HG03135 (cell line): ENCODE results near the gene EMSY.
"Not testable (repeated sequence)": the region's sequence is repeated elsewhere in the genome, so short reads cannot be mapped to it uniquely, and the experiment has no call there.

Source experiments
- ATAC-seq: cut with Tn5 transposase; IDR thresholded peaks from one replicate; pipeline ENCODE4 v1.9.1; 2021; ENCODE audit warnings: mild to moderate bottlenecking, moderate library complexity; ENCODE audit not compliant: unreplicated experiment

EMSY gene

DNA sequence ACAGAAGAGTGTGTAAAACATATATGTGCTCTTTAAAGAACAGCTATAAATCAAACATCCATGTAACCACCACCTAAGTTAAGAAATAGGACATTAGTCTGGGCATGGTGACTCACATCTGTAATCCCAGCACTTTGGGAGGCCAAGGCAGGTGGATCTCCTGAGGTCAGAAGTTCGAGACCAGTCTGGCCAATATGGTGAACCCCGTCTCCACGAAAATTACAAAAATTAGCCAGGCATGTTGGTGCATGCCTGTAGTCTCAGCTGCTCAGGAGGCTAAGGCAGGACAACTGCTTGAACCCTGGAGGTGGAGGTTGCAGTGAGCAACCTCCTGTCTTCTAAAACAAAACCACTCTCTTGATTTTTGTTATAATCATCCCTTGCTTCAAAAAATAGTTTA is 122.4 kb downstream of the EMSY start:
- ATAC-seq = no peak

DNA sequence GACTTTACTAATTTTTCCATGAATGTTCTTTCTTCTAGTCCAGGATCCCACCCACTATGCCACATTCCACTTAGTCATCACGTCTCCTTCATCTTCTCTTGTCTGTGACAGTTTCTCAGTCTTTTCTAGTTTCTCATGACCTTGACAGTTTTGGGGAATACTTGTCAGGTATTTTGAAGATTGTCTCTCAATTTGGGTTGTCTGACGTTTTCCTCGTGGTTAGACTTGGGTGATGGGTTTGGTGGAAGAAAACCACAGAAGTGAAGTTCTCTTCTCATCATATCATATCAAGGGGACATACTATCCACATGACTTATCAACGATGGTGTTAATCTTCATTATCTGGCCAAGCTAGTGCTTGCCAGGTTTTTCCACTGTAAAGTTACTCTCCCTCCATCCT is 123.3 kb downstream of the EMSY start:
- no peak for ATAC-seq

DNA sequence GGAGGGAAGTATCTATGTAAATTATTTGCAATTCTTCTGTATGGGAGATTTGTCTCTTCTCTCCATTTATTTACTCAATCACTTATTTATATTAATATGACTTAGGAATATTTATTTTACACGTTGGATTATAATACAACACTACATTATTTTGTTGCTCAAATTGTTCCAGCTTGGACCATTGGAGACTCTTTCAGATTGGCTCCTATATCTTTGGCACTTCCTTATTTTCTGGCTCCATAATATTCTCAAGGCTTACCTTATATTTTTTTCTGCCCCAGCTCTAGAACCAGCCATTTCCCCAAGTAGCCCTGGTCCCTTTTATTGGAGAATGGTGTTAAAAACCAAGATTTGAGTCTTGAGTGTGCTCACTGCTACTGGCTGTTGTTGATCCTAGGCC is 123.8 kb downstream of the EMSY start:
- ATAC-seq = no peak

DNA sequence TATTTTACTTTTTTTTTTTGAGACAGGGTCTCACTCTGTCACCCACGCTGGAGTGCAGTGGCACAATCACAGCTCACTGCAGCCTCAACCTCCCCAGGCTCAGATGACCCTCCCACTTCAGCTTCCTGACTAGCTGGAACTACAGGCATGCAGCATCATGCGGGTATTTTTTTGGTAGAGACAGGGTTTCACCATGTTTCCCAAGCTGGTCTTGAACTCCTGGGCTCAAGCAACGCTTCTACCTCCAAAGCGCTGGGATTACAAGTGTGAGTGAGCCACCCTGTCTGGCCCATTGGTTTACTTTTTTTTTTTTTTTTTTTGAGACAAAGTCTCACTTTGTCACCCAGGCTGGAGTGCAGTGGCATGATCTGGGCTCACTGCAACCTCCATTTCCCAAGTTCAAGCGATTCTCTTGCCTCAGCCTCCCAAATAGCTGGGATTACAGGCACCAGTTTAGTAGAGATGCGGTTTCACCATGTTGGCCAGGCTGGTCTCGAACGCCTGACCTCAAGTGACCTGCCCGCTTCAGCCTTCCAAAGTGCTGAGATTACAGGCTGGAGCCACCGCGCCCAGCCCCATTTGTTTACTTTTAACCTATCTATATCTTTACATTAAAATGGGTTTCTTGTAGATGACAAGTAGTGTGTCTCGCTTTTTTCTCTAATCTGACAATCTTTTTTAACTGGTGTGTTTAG is 127.5 kb downstream of the EMSY start:
- not testable (repeated sequence) for ATAC-seq

DNA sequence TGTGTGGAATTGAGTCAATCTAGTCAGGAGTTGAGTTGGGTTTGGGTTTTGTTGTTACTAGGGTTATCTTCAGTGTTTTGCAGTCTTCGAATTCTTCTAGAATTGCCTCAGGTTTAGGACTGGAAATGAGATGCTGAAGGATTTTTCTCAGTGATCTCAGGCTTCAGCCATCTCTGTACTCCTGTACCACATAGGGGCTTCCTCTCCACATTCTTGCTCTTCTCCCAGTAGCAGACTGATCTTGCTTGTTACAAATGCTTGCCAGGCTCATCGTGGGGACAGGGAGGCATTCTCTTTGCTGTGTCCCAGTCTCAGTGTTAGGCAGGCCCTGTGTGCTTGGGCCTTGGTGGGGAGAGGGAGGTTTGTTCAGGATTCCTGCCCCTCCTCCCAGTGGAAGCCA is 129.6 kb downstream of the EMSY start:
- ATAC-seq = no peak

DNA sequence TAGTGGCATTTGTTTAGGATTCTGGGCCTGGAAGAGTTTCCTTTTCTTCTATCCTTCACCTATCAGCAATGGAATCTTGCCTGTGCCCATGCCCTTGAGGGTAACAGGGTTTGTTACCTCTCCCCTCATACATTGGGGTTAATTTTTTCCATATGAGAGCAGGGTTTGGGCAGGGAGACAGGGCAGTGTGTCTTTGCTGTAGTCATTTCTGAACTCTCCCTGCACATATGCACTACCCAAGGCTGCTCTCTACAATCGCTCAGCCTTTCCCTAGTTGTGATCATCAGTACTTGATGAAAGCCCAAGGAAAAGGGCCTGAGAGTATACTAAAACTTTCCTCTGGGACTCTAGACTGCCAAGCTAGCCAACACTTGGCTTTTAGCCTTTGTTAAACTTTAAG is 130.1 kb downstream of the EMSY start:
- ATAC-seq = no peak

DNA sequence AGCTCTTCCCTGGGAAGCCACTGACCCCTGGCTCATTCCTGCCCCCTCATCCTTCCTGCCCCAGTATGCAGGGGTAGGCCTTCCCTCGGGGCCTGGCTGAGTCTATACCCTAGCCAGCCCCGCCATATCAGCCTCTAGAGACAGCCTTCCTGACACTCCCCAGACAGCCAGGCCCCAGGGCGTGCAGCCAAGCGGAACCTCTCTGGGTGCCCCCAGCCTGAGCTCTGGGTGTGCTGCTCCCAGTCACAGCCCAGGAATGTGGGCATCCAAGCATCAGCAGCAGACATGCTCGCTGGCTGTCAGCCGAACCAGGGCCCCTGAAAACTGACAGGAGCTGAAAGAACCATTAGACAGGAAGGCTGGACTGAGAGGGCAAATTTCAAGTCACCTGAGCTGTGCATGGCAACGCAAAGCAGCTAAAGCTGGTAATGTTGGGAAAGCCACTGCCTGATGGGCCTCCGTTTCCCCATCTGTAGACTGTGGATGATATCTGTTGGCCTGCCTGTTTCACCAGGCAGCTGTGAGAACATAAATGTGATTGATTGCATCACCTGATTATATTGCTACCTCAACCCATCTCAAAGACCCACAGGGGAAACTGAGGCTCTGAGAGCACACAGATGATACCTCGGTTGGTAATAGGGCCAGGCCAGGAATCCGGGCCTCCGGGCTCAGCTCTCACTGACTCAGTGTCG is 132.6 kb downstream of the EMSY start:
- no peak for ATAC-seq

DNA sequence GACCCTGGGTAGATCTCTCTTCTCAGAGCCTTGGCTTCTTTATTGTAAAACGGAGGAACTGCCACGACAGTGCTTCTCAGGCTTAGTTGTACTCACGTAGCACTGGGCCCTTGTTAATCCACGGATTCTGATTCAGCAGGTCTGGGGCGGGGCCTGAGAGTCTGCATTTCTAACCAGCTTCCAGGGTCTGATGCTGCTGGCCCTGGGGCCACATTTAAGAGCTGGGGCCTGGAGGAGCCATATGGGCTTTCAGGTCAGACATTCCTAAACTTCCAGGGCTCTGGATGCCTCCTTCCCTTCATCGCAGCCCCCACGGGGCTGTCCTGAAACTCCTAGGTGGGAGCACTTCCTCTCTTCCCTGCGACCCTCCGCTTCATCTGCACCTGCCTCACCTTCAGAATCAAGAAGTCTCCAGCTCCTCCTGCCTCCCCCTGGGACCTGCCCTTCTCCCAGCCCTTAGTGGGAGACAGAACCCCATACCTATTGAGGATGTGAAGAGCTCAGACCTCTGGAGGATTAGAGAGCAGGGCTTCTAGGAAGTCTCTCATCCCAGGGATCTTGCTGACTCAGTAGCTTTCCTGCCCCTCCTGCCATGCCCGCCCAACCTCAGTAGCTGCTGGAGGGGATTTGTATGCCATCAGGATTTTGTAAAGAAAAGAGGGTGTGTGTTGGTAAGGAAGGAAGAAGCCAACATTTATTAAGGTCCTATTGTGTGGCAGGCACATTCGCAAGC is 133.3 kb downstream of the EMSY start:
- no peak for ATAC-seq

DNA sequence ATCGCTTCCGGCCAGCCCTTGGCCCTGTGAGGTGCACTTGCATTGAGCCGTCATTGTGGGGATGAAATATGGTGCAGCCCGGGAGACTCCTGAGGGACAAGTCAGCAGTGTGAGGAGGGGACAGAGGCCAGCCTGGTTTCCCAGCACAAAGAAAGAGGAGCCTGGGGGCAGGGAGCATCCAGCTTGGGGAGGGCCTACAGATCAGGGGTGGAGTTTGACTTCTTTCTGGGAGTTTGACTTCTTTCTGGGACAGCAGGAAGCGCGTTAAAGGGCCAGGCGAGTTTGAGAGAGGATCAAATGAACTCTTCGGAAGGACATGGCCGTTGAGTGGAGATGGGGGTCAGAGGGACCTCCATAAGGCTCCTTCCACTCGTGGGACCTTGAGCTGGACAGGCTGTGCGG is 133.8 kb downstream of the EMSY start:
- ATAC-seq = no peak

DNA sequence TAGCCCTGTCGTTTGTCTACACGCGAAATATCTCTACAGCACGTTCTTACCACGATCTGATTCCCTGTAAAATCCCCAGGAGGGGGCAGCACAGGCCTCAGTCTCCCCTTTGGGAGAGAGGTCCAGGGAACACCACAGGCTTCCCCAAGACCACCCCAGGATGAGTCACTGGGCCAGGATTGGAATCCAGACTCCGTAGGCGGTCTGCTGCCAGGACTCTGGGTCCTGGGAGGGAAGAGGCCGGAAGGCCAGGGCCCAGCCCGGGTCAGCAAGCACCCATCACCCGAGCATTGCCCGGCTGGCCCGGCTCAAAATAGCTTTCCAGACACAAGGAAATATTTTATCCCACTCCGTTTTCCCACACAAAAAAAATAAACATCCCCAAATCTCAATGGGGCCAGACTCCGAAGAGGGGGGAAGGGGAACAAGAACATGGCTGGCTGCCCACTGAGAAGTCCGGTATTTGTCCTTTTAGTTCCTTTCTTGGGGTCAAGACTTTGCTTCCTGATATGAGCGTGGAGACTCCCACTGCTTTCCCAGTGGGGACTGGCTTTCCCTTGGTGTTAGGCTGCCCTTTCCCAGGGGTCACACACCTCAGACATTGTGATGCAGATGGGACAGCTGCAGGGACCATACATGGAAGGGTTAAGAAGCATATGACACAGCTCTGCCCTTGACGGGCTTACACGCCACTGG is 134.4 kb downstream of the EMSY start:
- no peak for ATAC-seq

DNA sequence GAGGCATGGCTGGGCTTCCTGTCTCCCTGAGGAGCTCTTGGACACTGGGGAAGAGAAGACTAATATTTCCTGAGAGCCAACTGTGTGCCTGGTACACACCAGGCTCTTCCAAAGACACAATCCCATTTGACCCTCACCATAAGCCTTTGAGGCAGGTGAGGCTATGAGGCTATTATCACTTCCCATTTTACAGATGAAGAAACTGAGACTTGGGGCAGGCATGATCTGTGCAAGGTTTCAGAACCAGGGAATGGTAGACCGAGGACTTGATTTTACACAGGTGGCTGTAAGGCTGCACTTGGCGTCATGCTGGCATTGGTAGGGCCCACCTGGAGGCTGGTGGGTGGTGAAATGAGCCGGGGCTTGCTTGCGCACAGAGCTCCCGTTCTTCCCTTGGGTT is 134.9 kb downstream of the EMSY start:
- ATAC-seq = no peak

DNA sequence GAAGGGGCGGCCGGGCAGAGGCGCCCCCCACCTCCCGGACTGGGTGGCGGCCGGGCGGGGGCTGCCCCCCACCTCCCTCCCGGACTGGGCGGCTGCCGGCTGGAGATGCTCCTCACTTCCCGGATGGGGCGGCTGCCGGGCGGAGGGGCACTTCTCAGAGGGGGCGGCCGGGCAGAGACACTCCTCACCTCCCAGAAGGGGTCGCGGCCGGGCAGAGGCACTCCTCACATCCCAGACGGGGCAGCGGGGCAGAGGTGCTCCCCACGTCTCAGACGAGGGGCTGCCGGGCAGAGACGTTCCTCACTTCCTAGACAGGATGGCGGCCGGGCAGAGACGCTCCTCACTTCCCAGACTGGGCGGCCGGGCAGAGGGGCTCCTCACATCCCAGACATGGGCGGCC is 137.7 kb downstream of the EMSY start:
- ATAC-seq = not testable (repeated sequence)

DNA sequence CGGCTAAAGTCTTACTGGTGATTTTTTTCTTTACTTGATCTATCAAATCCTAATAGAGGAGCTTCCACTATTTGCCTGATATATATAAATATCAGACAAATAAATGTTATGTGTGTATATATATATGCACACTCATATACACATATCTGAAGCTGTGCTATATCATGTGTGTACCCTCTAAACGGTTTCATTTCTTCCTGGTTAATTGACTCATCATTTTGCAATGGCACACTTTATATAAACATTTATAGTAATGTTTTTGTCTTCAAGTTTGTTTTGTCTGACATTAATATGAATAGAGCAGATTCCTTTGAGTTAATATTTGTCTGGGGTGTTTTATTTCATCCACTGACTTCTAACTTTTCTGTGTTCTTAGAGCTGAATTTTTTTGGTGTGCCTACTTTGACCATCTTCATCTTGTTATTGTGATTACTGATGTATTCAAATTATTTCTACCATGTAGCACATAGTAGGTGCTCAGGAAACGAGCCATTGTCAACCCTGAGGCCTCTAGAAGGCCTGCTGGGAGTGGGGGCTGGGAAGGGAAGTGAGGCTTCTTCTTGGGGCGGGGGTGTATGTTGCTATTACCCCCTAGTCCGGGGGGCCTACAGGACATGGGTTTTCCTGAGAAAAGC is 143.1 kb downstream of the EMSY start:
- no peak for ATAC-seq

DNA sequence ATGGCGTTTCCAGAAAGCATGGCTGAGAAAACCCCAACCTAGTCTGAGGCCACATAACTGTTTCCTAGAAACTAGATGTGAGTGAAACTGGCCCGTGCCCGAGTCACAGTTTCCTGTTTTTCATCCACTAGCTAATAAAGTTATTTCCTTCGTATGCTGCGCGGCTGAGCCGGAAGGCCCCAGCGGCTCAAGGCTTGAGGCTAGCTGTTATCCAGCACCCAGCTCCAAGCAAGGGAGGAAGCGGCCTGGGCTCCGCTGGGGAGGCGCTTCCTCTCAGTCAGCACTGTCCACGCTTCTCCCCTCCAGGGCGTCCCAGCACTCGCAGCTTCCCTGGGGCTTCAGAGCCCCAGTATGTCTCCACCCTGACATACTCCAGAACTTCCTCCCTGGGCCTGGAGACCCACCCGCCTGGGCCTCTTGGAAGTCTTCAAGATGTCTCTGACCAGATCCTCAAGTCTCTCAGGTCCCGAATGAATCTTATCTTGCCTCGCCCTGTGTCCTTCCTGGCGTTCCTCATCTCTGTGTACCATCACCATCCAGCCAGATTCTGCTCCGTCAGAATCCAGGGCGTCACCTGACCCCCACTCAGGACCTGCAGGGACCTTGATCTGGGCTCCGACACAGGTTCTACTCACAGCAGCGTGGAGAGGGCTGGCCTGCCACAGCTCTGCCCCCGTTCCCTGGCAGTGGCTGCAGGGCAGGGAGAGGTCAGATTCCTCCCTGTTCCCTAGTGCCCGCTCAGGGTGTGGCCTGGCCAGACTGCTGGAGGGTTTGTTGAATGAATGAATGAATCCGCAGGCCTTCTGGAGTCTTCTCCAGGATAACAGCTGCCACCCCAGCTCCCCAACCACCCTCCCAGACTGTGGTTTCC is 143.9 kb downstream of the EMSY start:
- ATAC-seq = no peak

DNA sequence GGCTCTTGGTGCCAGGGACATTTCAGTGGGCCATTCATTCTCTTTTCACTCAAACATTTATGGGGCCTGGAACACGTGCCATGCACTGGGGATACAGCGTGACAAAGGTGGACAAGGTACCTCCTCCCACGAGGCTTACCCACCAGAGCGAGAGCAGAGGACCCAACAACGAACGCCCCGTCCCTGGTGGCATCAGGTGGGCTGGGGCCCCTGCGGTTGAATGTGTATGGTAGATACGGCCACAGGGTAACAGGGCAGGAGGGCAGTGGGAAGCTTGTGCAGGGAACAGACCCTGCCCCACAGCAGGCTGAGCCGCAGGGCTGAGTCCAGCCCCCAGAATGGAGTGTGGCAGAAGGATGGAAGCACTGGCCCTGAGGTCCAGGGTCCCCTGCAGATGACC is 144.7 kb downstream of the EMSY start:
- no peak for ATAC-seq

DNA sequence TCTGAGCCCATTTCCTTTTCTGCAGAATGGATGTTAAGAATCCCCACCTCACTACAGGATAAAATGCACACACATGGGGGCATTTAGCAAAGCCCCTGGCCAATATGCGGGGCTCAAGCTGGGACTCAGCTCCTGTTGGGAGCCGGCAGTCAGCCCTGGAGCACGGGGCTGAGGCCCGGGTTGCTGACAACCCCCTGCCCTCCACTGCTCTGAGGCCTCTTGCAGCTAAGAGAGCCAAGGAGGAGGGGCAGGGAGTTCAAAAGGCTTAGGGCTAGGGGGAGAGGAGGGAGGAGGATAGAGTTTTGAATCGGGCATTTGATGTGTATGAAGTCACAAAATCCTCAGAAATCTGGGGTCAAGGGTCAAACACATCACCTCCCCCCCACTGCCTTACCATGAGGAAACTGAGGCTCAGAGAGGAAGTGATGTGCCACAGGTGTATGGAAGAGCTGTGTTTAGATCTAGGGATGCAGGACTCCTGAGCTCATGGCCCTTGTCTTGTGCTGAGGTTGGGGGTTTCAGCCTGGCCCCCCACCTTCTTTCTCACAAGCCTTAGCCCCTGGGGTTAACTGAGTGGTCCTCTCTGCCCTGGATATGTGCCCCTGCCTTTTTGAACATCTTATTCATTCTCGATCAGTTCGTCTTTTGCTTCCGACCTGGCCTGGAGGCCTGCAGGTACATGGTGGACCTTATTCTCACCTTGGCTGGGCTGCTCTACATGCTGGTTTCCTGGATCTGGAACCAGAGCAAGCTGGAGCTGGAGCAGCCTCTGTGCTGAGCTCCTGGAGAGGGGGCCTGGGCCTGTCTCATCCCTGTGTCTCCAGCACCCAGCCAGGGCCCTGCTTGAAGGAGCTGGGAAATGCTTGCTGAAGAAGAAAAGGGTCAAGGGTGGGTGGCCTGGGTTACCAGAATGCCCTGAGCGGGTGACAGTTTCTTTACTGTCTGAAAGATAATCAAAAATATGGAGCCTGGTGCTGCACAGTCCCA is 145.4 kb downstream of the EMSY start:
- ATAC-seq = no peak

DNA sequence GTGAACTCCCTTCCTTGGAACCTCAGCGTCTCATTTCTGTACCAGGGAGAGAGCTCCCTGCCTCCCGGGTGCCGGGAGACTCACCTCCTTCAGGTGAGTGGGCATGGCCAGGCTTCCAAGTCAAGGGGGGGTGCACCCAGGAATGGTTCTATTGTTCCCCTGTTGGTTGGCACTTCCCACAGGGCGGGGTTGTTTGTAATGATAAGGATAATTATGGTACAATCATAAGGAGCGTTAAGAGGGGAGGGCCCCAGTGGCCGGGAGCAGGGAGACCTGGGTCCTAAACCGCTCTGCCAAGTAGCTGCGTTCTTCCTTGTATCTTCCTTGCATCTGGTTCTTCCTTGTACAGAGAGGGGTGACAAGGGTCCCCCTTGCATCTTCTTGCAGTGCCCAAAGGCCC is 146.6 kb downstream of the EMSY start:
- no peak for ATAC-seq

DNA sequence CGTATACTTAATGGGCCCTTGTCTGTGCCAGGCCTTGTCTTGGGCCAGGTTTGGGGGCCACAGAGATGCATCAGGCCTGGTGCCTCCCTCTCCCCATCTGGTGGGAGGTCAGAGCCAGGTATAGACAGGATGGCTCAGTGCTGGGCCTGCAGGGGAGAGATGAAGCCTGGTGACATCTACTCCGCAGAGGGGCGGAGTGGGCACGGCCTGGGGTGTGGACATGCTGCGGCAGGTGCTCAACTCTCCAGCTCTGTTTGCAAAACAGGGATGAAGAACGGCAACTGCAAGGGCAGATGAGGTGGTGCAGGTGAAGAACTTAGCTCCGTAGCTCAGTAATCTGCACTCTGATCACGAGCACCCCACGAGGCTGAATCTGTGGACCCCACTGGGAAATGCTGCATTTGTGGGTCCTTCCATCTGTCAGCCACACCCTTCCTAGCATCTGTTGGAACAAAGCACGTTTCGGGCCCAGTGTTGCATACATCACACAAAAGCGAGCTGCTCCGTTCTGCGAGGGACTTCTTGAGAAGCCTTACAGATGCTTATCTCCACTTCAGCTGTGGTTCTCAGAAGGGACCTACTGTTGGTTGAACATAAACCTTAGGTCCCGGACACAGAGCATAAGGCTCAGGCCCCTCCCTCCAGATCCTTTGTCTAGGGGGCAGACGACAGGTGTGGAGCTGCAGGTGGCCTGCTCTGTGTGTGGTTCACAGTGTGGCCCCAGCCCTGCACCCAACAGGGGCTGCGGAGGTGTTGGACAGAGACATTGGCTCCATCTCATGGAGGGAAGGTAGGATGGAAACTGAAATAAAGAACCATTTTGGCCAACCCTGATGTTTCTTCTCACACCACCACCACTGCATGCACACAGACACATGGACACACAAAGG is 147.5 kb downstream of the EMSY start:
- no peak for ATAC-seq
